H1 (cell line): ENCODE measurements around the gene SLIT3. TPM values are rescaled to one million over a fixed set of nuclear protein-coding genes. Genes with fewer than 3 reads are reported as not detected.

ENCODE experiments used
- GABPA ChIP-seq: IDR thresholded peaks from 2 replicates; pipeline ENCODE4 v1.6.1; 2011; ENCODE audit warnings: mild to moderate bottlenecking, low read length, moderate library complexity, borderline replicate concordance; ENCODE audit not compliant: insufficient read depth
- NRF1 ChIP-seq: IDR thresholded peaks from 2 replicates; pipeline ENCODE4 v1.6.1; 2011; ENCODE audit warnings: mild to moderate bottlenecking, low read depth, low read length, improper control_type of control experiment
- PHF8 ChIP-seq: fragments of 200-600 bp; sonication (generic); conservative IDR thresholded peaks from 2 replicates; pipeline ENCODE4 v1.7.1; 2012; ENCODE audit warnings: low read depth, mild to moderate bottlenecking, inconsistent platforms, low read length, moderate library complexity
- polyA plus RNA-seq, 7 experiments: library from polyadenylated mRNA; depleted of rRNA in 3 of 7; stranded (reverse) in 5 of 7; unstranded in 2 of 7; fragments of >200 nt in 5 of 7; fragments of 200-250 nt in 2 of 7; gene quantifications; 1 replicate in 5 of 7; 2 replicates in 1 of 7; 4 replicates in 1 of 7; pipeline versions ENCODE4 v1.2.1 to v1.2.3, GENCODE V29; 2011 to 2013; ENCODE audit warnings: missing spikeins in 2 of 7, mixed read lengths in 2 of 7
- total RNA-seq: library from RNA; stranded (reverse); fragmentation: NEBNext Ultra II Directional; extraction: Animal tissue kit (Norgen Biotek cat#: 25700); gene quantifications from 2 replicates; pipeline ENCODE4 v1.2.1, GENCODE V29; 2021

SLIT3 gene
- total and polyA plus RNA-seq, 2 of the 8 experiments (the other 6 are each of a cell fraction or from before 2014, with no cell fraction given), result 1.1 to 1.2 TPM

DNA sequence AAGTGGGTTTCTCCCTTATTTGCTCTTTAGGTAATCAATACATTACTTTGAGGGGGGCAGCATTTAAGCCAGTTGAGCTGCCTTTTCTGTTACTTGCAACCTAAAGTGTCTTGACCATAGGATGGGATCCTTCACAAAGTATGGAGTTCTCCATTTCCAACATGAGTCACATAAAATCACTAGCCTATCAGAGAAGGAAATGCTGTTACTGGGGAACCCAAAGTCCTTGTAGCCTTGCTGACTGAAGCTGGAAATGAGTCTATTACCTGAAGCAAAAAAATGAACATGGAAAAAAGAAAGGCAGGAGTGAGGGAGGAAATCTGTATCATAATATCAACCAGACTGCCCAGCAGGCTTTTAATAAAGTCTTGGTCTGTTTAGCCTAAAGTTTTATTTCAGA, 42.8 kb upstream of the SLIT3 start (continued):
- TF ChIP-seq NRF1 (no peak), PHF8 (no peak), GABPA (no peak)
